AG09319 (cell line): ENCODE results near the gene MAP3K6.

Experiments
- DNase-seq: peaks from one replicate; pipeline ENCODE4 v3.0.0-alpha.2; 2010; ENCODE audit warnings: low read depth; ENCODE audit errors: extremely low read depth
- CTCF ChIP-seq: IDR thresholded peaks from 2 replicates; pipeline ENCODE4 v1.5.1; 2011; ENCODE audit warnings: low read depth, mild to moderate bottlenecking, inconsistent platforms, low read length, moderate library complexity

Gene MAP3K6

DNA sequence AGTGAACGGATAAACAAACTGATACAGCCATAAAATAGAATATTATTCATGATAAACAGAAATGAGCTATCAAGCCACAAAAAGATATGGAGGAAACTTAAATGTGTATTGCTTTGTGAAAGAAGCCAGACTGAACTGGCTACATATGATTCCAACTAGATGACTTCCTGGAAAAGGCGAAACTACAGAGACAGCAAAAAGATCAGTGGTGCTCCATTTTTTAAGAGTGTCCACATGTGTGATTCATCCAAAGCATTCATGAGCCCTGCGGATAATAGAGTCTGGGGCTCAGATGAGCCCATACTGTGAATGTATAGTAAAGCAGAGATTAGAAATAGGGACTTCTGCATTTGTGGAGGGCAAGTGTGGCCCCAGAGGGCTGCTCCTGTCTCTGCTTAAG, 52.6 kb downstream of the MAP3K6 start:
- no peak for DNase-seq
- TF ChIP-seq CTCF, result no peak

GRCh38 chr1:27307874-27308598, 58.7 kb downstream of the MAP3K6 start:
- no peak for TF ChIP-seq CTCF
- DNase-seq, result no peak

- TF ChIP-seq CTCF, result no peak
- DNase-seq, result no peak
Observed at GRCh38 chr1:27306892-27307761, 59.6 kb downstream of the MAP3K6 start.

DNA sequence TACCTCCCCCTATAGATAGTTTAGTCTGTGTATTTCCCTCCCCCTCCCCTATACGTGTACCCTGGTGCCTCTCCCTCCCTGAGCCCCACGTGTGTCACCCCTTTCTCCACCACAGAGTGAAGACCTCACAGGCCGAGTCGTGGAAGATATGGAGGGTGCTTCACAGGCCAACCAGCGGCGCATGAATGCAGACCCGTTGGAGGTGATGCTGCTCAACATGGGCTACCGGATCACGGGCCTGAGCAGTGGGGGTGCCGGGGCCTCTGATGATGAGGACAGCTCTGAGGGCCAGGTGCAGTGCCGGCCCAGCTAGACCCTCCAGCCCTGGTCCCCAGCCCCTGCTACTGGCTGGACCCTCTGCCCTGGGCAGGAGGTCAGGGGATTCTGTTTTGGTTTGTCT, 60.7 kb downstream of the MAP3K6 start:
- no peak for TF ChIP-seq CTCF

More for the DNA sequence above, 60.7 kb downstream of the MAP3K6 start:
- DNase-seq, result no peak
